Panc1 (cell line): ENCODE results near the gene SLC24A4. TPM values are rescaled to one million over a fixed set of nuclear protein-coding genes. Genes with fewer than 3 reads are reported as not detected.

Source experiments
- ATAC-seq: fragments of 200-7000 bp; cut with Tn5 transposase; 2 replicates; pipeline ENCODE4 v1.9.1; 2020; ENCODE audit warnings: mild to moderate bottlenecking, moderate library complexity
- BruUV-seq: library from RNA; stranded (reverse); fragments of 400-500 nt; replicated peaks from 2 replicates; lab custom pipeline; 2021; lab: Mats Ljungman, UMichigan
- CTCF ChIA-PET: fragments of 300-600 bp; sonication (Branson Sonifier 250); formaldehyde crosslinking; loops from one replicate; lab custom pipeline; 2022; ENCODE audit warnings: antibody characterized with exemption; lab: Charles Lee
- POLR2A ChIA-PET: fragments of 300-600 bp; sonication (Branson Sonifier 250); formaldehyde crosslinking; loops from one replicate; lab custom pipeline; 2022; ENCODE audit warnings: antibody characterized with exemption; lab: Charles Lee
- DNase-seq: peaks from one replicate; pipeline ENCODE4 v3.0.0-alpha.2; 2010; ENCODE audit warnings: low read depth, low spot score
- H3K27ac ChIP-seq: 2 replicates; pipeline ENCODE4 v1.5.1; 2011; ENCODE audit warnings: mild to moderate bottlenecking, low read length, inconsistent platforms
- H3K27me3 ChIP-seq: fragments of 200-500 bp; sonication (Bioruptor generic); 2 replicates; pipeline ENCODE4 v1.6.0; 2014; ENCODE audit warnings: low read length, inconsistent platforms; ENCODE audit not compliant: control insufficient read depth, insufficient read depth
- H3K36me3 ChIP-seq: fragments of 200-500 bp; sonication (Bioruptor generic); 2 replicates; pipeline ENCODE4 v1.5.1; 2014; ENCODE audit warnings: inconsistent platforms, mild to moderate bottlenecking, low read length, moderate library complexity; ENCODE audit not compliant: control insufficient read depth, insufficient read depth
- H3K4me1 ChIP-seq: 2 replicates; pipeline ENCODE4 v1.5.1; 2011; ENCODE audit warnings: inconsistent platforms, mild to moderate bottlenecking, low read length, moderate library complexity; ENCODE audit not compliant: control insufficient read depth, insufficient read depth
- H3K4me3 ChIP-seq, 2 experiments: 2 replicates each; pipeline ENCODE4 v1.5.1; 2011 to 2012; ENCODE audit warnings: low read depth in 2 of 2, low read length in 2 of 2, mild to moderate bottlenecking in 2 of 2, inconsistent platforms in 1 of 2, moderate library complexity in 1 of 2
- H3K9me3 ChIP-seq: fragments of 200-500 bp; sonication (Bioruptor generic); 2 replicates; pipeline ENCODE4 v1.5.1; 2014; ENCODE audit warnings: low read depth, mild to moderate bottlenecking, inconsistent platforms, low read length, moderate library complexity; ENCODE audit not compliant: control insufficient read depth, insufficient read depth
- CTCF ChIP-seq: fragments of 450-650 bp; IDR thresholded peaks from 2 replicates; pipeline ENCODE4 v1.5.1; 2017; ENCODE audit warnings: mild to moderate bottlenecking
- POLR2AphosphoS5 ChIP-seq: IDR thresholded peaks from 2 replicates; pipeline ENCODE4 v1.6.1; 2012; ENCODE audit warnings: mild to moderate bottlenecking, low read depth, low read length, moderate library complexity
- REST ChIP-seq, 2 experiments: IDR thresholded peaks; 2 replicates each; pipeline ENCODE4 v1.6.1; 2011 to 2012; ENCODE audit warnings: low read depth in 2 of 2, control low read depth in 1 of 2, low read length in 1 of 2, mild to moderate bottlenecking in 1 of 2, moderate library complexity in 1 of 2; ENCODE audit not compliant: insufficient read depth in 1 of 2
- SIN3A ChIP-seq: IDR thresholded peaks from 2 replicates; pipeline ENCODE4 v1.6.1; 2012; ENCODE audit warnings: low read depth, mild to moderate bottlenecking, low read length, moderate library complexity, borderline replicate concordance; ENCODE audit not compliant: insufficient read depth
- TCF7L2 ChIP-seq: IDR thresholded peaks from 2 replicates; pipeline ENCODE4 v1.6.1; 2011; ENCODE audit warnings: mild to moderate bottlenecking, low read depth, low read length, inconsistent platforms
- in situ Hi-C: cut with HindIII; loops from 2 replicates; pipeline ENCODE4 v1.10.0; 2016; ENCODE audit warnings: low sequenced_read_pairs, low pct_unique_long_range_greater_than_20kb
- intact Hi-C: fragments of 100-400 bp; cut with micrococcal nuclease; formaldehyde crosslinking; loops from one replicate; pipeline ENCODE4 v1.10.0; 2022; ENCODE audit not compliant: unreplicated experiment
- total RNA-seq: library from RNA; stranded (reverse); gene quantifications from one replicate; pipeline ENCODE4 v1.2.1, GENCODE V29; 2021; ENCODE audit not compliant: unreplicated experiment

Gene SLC24A4
- total RNA-seq, 1 experiment from 2014 or later: not detected

- Histone ChIP-seq H3K4me3 (no peak overlapping the region), H3K27me3 (no peaks in the 10 kb centered on the region), H3K36me3 (no peaks in the 10 kb centered on the region), H3K9me3 (no peaks in the 10 kb centered on the region), H3K4me1 (no peaks in the 10 kb centered on the region; the same call in 1 of the 2 replicates), H3K27ac (no peak overlapping the region)
- intact Hi-C loops (no loop called here), in situ Hi-C loops (no loop called here)
- ChIA-PET CTCF (no interaction called here), POLR2A (no interaction called here)
- TF ChIP-seq TCF7L2: no peak
- no peak for TF ChIP-seq CTCF
- TF ChIP-seq SIN3A: no peak
- no peak for TF ChIP-seq REST (IDR thresholded peaks at IDR 0.05; ENCODE audit: insufficient read depth in 1 of 2, low read depth in 2 of 2, low read length in 1 of 2)
- TF ChIP-seq POLR2AphosphoS5: no peak
- DNase-seq: no peak
- ATAC-seq: no peak
- BruUV-seq: no TSS peak
These were observed 174.4 kb downstream of the SLC24A4 start for GRCh38 chr14:92497391-92497790.

- no peaks in the 10 kb centered on the region for H3K36me3 ChIP-seq
- no peaks in the 10 kb centered on the region for H3K9me3 ChIP-seq
- no TSS peak for BruUV-seq
- no peak overlapping the region for H3K27ac ChIP-seq
- DNase-seq (no peak), ATAC-seq (no peak)
- intact Hi-C loops: no loop called here
- in situ Hi-C loops: no loop called here
- CTCF ChIA-PET: no interaction called here
- POLR2A ChIA-PET: no interaction called here
- peaks cover 5% of the 10 kb centered on the region; the same call in 1 of the 2 replicates for H3K4me1 ChIP-seq
- no peaks in the 10 kb centered on the region for H3K27me3 ChIP-seq
- TF ChIP-seq TCF7L2: no peak
- TF ChIP-seq CTCF: no peak
- TF ChIP-seq REST (IDR thresholded peaks at IDR 0.05; ENCODE audit: insufficient read depth in 1 of 2, low read depth in 2 of 2, low read length in 1 of 2): no peak
- no peak for TF ChIP-seq SIN3A
- no peak for TF ChIP-seq POLR2AphosphoS5
- no peak overlapping the region for H3K4me3 ChIP-seq
These were observed 176.3 kb downstream of the SLC24A4 start for GRCh38 chr14:92499234-92499633.
